GDM1 (cell line): ENCODE measurements around the gene ACRBP.

ENCODE experiments used
- DNase-seq: peaks from one replicate; lab custom pipeline; 2025; lab: John Stamatoyannopoulos, UW

The ACRBP gene

GRCh38 chr12:6646276-6647082 is 753 bp downstream of the ACRBP start:
- DNase-seq = no peak

GRCh38 chr12:6644903-6645302 is 2.3 kb downstream of the ACRBP start:
- DNase-seq = no peak

- peak; percentile 74 for DNase-seq
Measured at GRCh38 chr12:6644257-6644596, 3.0 kb downstream of the ACRBP start.

- no peak for DNase-seq
Measured at GRCh38 chr12:6643569-6644256, 3.5 kb downstream of the ACRBP start.

- DNase-seq = no peak
Measured at GRCh38 chr12:6641131-6641530, 6.1 kb downstream of the ACRBP start.

GRCh38 chr12:6640497-6640896 is 6.7 kb downstream of the ACRBP start:
- no peak for DNase-seq

GRCh38 chr12:6639151-6639801 is 8.0 kb downstream of the ACRBP start:
- DNase-seq = peak; percentile 26

- peak; percentile 69 for DNase-seq
Measured at GRCh38 chr12:6638305-6638704, 8.9 kb downstream of the ACRBP start.

GRCh38 chr12:6635856-6636531 is 11.2 kb downstream of the ACRBP start, which contains the start of gene LPAR5:
LPAR5 (minus strand) TSS chr12:6635959; CDS start chr12:6621248, 14,711 bp downstream.
- peak; percentile 28 for DNase-seq

GRCh38 chr12:6635375-6635855 is 11.8 kb downstream of the ACRBP start:
- peak; percentile 47 for DNase-seq

GRCh38 chr12:6632026-6632983 is 14.9 kb downstream of the ACRBP start:
- DNase-seq = peak; percentile 80

- DNase-seq = no peak
Measured at GRCh38 chr12:6631549-6631961, 15.7 kb downstream of the ACRBP start.

- no peak for DNase-seq
Measured at GRCh38 chr12:6630736-6631135, 16.5 kb downstream of the ACRBP start.

- no peak for DNase-seq
Measured at GRCh38 chr12:6627616-6628015, 19.6 kb downstream of the ACRBP start.

- no peak for DNase-seq
Measured at GRCh38 chr12:6626654-6627283, 20.5 kb downstream of the ACRBP start.

- DNase-seq = no peak
Measured at GRCh38 chr12:6620885-6621274, 26.4 kb downstream of the ACRBP start.

GRCh38 chr12:6620137-6620884 is 26.9 kb downstream of the ACRBP start:
- no peak for DNase-seq

GRCh38 chr12:6618483-6619225 is 28.6 kb downstream of the ACRBP start:
- peak; percentile 45 for DNase-seq

GRCh38 chr12:6615802-6616201 is 31.4 kb downstream of the ACRBP start:
- DNase-seq = no peak
